Right lung (tissue), 5 donors: ENCODE measurements around the gene KRTAP10-7. TPM values are rescaled to one million over a fixed set of nuclear protein-coding genes. Genes with fewer than 3 reads are reported as not detected.

Experiments used
- polyA plus RNA-seq, 5 donors: library from polyadenylated mRNA; unstranded; fragments of 120-200 nt; gene quantifications; one replicate each; pipeline versions ENCODE4 v1.2.1 to v1.2.3, GENCODE V29; 2013; ENCODE audit warnings: inconsistent platforms in 1 of 5, low replicate concordance in 1 of 5; ENCODE audit not compliant: insufficient read length in 5 of 5, insufficient read depth in 1 of 5

Gene KRTAP10-7
- polyA plus RNA-seq, 5 donors: not detected

Other genes with a start within 250 kb of the KRTAP10-7 start
- 1 to 10 TPM in 4 of 5 donors, under 1 TPM in 1; 0.93 to 2.4 (median 1.6) TPM for gene TRPM2, start 247.0 kb upstream of the KRTAP10-7 start, polyA plus RNA-seq
- gene LRRC3, start 145.1 kb upstream of the KRTAP10-7 start, polyA plus RNA-seq: 1 to 10 TPM; 4.2 to 6.6 (median 5.9) TPM
- not detected for gene KRTAP10-1, start 60.4 kb upstream of the KRTAP10-7 start, polyA plus RNA-seq
- not detected for gene KRTAP10-2, start 49.1 kb upstream of the KRTAP10-7 start, polyA plus RNA-seq
- not detected for gene KRTAP10-3, start 41.8 kb upstream of the KRTAP10-7 start, polyA plus RNA-seq
- not detected for gene KRTAP10-4, start 26.9 kb upstream of the KRTAP10-7 start, polyA plus RNA-seq
- gene KRTAP10-5, start 20.0 kb upstream of the KRTAP10-7 start, polyA plus RNA-seq: not detected
- gene KRTAP10-6, start 8.1 kb upstream of the KRTAP10-7 start, polyA plus RNA-seq: not detected
- gene KRTAP10-8, start 11.5 kb downstream of the KRTAP10-7 start, polyA plus RNA-seq: not detected
- gene KRTAP10-9, start 26.5 kb downstream of the KRTAP10-7 start, polyA plus RNA-seq: not detected
- not detected for gene KRTAP10-10, start 36.8 kb downstream of the KRTAP10-7 start, polyA plus RNA-seq
- not detected for gene KRTAP10-11, start 45.8 kb downstream of the KRTAP10-7 start, polyA plus RNA-seq
- not detected for gene KRTAP12-4, start 54.1 kb downstream of the KRTAP10-7 start, polyA plus RNA-seq
- gene KRTAP12-3, start 57.3 kb downstream of the KRTAP10-7 start, polyA plus RNA-seq: not detected
- gene KRTAP12-2, start 66.3 kb downstream of the KRTAP10-7 start, polyA plus RNA-seq: not detected
- not detected for gene KRTAP12-1, start 81.6 kb downstream of the KRTAP10-7 start, polyA plus RNA-seq
- not detected for gene KRTAP10-12, start 96.6 kb downstream of the KRTAP10-7 start, polyA plus RNA-seq
- 1 to 10 TPM; 2.0 to 4.4 (median 3.0) TPM for gene TSPEAR, start 111.0 kb downstream of the KRTAP10-7 start, polyA plus RNA-seq
- gene UBE2G2, start 201.2 kb downstream of the KRTAP10-7 start, polyA plus RNA-seq: 100 to 1,000 TPM; 110 to 155 (median 135) TPM
- gene SUMO3, start 217.5 kb downstream of the KRTAP10-7 start, polyA plus RNA-seq: 100 to 1,000 TPM; 116 to 138 (median 124) TPM